Ramos (cell line): ENCODE results near the gene RBM11.

Experiments used
- in situ Hi-C: fragments of 300-500 bp; cut with MboI; formaldehyde crosslinking; loops from one replicate; pipeline ENCODE4 v1.14.3; 2022; ENCODE audit warnings: low sequenced_read_pairs; ENCODE audit not compliant: unreplicated experiment

RBM11 gene

DNA sequence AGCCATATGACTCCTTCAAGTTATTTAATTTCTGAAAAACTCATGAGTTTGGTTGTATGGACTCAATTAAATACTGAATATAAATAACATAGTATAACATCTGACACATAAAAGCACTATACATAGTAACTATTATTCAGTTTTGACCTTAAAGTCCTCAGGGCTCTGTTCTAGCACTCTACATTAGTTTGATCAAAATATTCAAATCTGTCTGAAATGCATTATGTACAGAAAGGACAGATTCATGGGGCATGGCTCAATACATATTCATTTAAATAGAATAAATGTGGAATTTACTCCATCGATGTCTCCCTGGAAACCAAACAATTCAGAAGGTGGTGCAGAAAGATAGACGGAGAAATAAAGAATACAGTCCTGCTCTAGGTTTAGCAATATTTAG, 49.1 kb downstream of the RBM11 start:
- in situ Hi-C loops, result loop anchor here (25.0 kb wide), 2 partner anchors 472 to 1222 kb away; no protein-coding TSS in a partner anchor

DNA sequence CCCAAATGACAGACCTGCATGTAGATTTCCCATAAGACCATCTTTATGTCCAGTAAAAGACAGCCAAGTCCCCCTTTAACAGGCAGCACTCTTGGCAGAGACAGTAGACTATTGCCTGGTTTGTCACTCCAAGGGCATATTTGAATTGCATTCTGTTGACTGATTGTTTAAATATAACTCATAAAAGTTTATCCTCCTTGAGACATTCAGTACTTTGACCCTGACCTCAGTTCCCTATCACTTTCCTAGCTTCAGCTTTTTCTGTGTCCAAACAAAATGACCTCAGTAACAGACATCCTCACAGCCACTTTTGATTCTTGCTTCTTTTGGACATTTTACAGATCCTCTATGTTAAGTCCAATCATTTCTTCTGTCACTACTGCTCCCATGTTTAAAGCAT, 51.1 kb downstream of the RBM11 start:
- in situ Hi-C loops, result loop anchor here (25.0 kb wide), 2 partner anchors 470 to 1220 kb away; no protein-coding TSS in a partner anchor

DNA sequence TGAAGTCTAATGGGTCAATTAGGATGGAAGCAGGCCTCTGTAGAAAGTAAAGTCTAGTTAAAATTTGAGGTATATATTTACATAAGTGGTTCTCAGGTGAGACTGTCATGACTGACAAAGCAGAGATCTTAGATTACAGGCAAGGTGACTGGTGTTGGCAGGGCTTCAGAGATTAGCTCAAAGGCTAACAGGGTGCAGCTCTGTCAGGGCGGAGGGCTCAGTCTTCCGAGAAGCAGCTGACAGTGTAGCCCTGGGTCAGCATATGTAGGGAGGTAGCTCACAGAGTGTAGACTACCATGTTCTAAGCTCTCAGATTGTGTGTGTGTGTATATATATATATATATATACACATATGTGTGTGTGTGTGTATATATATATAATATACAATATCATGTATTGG, 54.7 kb downstream of the RBM11 start:
- in situ Hi-C loops, result loop anchor here (25.0 kb wide), 2 partner anchors 467 to 1217 kb away; no protein-coding TSS in a partner anchor

DNA sequence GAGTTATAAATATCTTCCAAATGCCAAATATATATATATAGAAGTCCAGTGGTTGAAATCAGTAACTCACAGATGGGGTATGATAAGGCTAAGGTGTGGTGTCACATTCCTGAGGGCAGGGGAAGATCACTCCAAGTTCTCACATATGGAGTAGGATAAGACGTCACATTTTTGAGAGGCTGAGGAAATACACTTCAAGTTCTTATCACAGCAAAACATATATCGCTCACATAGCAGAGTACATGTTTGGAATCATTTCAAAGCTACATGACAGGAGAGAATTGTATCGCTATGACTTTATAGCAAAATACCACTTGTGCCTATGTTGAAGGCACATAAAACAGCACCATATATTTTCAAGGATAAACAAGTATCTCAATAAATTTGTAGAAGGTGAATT, 55.1 kb downstream of the RBM11 start:
- in situ Hi-C loops, result loop anchor here (25.0 kb wide), 2 partner anchors 466 to 1216 kb away; no protein-coding TSS in a partner anchor

DNA sequence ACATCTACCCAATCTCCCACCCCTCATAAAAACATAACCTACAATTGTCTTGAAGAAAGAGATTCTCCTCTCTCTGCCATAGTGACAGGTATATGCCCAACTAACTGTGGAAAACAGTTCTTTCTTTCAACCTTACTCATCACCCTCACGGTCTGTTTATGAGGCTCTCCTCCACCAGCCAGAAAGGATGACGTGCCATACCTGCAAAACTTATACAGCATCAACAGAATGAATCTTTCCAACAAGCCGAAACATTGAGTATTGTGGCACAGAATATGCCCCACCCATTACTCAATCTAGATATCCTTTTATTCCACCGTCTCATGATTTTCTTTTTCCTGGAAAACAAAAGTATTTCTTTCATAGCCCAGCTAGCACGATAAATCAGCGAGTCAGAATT, 55.7 kb downstream of the RBM11 start:
- in situ Hi-C loops, result loop anchor here (25.0 kb wide), 2 partner anchors 466 to 1216 kb away; no protein-coding TSS in a partner anchor

DNA sequence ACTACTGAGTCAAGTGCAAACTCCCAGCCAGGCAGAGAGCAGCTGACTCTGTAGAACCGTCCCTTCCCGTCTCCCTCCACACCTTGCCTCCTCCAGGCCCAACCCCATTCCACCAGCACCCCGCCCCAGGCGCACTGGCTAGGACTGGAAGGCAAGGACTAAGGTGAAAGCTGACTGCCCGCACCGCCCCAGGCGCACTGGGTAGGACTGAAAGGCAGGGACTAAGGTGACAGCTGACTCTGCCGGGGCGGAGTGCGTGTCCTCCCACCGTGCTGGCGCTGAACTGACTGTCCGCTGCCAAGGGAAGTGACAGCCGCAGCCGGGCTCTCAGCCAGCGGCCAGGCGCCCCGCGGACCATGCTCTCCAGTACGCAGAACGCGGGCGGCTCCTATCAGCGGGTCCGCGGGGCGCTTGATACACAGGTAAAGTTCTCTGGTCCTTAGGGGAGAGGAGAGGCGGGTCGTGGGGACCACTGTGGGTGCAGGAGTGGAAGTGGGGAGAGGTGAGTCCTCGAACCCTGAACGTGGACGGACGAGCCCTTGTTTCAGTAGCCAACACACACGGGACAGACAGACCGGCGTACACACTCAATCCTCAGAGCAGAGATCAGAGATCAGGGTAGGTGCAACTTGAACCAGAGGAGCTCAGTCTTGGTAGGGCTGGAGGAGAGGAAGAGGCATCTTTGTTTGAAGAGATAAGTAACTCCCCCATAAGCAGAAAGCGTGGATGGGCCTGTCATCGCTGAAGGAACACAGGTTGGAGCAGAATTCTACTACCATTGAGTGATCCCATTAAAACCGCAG, 58.0 kb downstream of the RBM11 start:
- in situ Hi-C loops, result loop anchor here (25.0 kb wide), 2 partner anchors 463 to 1213 kb away; no protein-coding TSS in a partner anchor

DNA sequence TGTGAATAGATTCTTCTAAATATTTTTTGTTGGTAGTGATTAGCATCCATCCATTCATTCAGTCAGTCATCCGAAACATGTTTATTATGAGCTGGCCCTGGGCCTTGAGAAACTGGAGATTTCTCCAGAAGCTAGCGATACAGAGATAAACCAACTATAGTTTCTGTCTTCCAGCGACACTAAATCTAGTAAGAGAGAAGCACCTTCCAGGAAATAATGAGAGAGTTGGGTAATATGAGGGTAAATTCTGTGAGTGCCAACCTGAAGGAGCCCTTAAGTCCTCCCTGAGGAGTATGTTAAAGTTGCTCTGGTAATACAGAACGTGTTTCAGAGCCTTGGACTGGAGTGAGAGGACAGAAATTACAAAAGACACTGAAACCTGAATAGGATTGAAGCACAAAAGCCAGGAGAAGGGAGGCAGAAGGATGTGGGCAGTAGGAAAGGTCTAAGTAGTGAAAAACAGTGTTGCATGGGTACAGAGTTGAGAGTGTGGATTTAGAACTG, 59.8 kb downstream of the RBM11 start:
- in situ Hi-C loops, result no loop called here
